ENCODE results near the gene DEFB126. TPM values are rescaled to one million over a fixed set of nuclear protein-coding genes. Genes with fewer than 3 reads are reported as not detected.

Gene DEFB126
- total and polyA plus RNA-seq, 2 of the 4 experiments (the other 2 are of a cell fraction): not detected

- H2AFZ ChIP-seq (replicated peaks; ENCODE audit: low read length, poor library complexity): no peak within 1 kb of the TSS
Measured at GRCh38 chr20:189611-190010, 47.2 kb downstream of the DEFB126 start, which contains the start of gene DEFB128. Gene DEFB128 (minus strand): TSS chr20:189711. CDS start chr20:189623, 88 bp downstream.

More at GRCh38 chr20:189611-190010, 47.2 kb downstream of the DEFB126 start, which contains the start of gene DEFB128:
- Histone ChIP-seq H2AK9ac (replicated peaks; ENCODE audit: low read depth, low read length, poor library complexity) (no peak within 1 kb of the TSS), H2BK20ac (ENCODE audit: low read depth, low read length) (no peak within 1 kb of the TSS), H3K4me1 (ENCODE audit: control insufficient read depth, insufficient read depth, low read length) (no peaks in the 10 kb centered on the region), H3K4me2 (ENCODE audit: low read depth, low read length) (no peak within 1 kb of the TSS), H4K8ac (ENCODE audit: low read depth in 2 of 2, low read length in 2 of 2) (no peak within 1 kb of the TSS), H3K14ac (replicated peaks; ENCODE audit: low read depth, low read length) (no peak within 1 kb of the TSS), H2BK15ac (ENCODE audit: low read depth, low read length) (no peak within 1 kb of the TSS), H2BK5ac (ENCODE audit: low read depth, low read length, poor library complexity, severe bottlenecking) (no peak within 1 kb of the TSS), H3K9me3 (ENCODE audit: control insufficient read depth, insufficient read depth, low read length) (no peaks in the 10 kb centered on the region), H3K27ac (ENCODE audit: insufficient read depth, low read length) (no peak within 1 kb of the TSS), H2AK5ac (ENCODE audit: low read depth, low read length) (no peak within 1 kb of the TSS), H3K36me3 (ENCODE audit: control insufficient read depth, insufficient read depth, low read length) (no peaks in the 10 kb centered on the region), H3K23ac (ENCODE audit: low read depth, low read length) (no peak within 1 kb of the TSS), H3K9ac (ENCODE audit: low read depth, low read length) (no peak within 1 kb of the TSS), H3K9me1 (ENCODE audit: insufficient read depth, low read length) (no peaks in the 10 kb centered on the region), H3K4ac (ENCODE audit: low read depth, low read length) (no peak within 1 kb of the TSS), H4K91ac (ENCODE audit: insufficient read depth, low read depth, low read length) (no peak within 1 kb of the TSS), H3K56ac (ENCODE audit: extremely low read depth, insufficient read depth, low read length) (no peak within 1 kb of the TSS), H3K79me1 (ENCODE audit: low read depth in 1 of 2, low read length in 2 of 2) (no peaks in the 10 kb centered on the region), H4K5ac (ENCODE audit: low read depth, low read length) (no peak within 1 kb of the TSS), H2BK120ac (ENCODE audit: low read depth, low read length) (no peak within 1 kb of the TSS), H3K4me3 (ENCODE audit: insufficient read depth, low read depth, low read length) (no peak within 1 kb of the TSS), H3K27me3 (ENCODE audit: control insufficient read depth, insufficient read depth, low read length) (no peaks in the 10 kb centered on the region; the same call in 1 of the 2 replicates), H4K20me1 (ENCODE audit: insufficient read depth, low read length) (no peaks in the 10 kb centered on the region), H3K18ac (ENCODE audit: low read depth, low read length) (no peak within 1 kb of the TSS)
- in situ Hi-C loops (cut with MboI; ENCODE audit: low sequenced_read_pairs) (no loop called here), intact Hi-C loops (cut with micrococcal nuclease) (no loop called here), dilution Hi-C loops (cut with HindIII; ENCODE audit: low sequenced_read_pairs, unreplicated experiment) (no loop called here)
- no peak for TF ChIP-seq RAD21 (IDR thresholded peaks at IDR 0.05; ENCODE audit: low read length)
- no peak for TF ChIP-seq ELK1 (IDR thresholded peaks at IDR 0.05; ENCODE audit: borderline replicate concordance, low read depth, low read length)
- no peak for TF ChIP-seq MXI1 (IDR thresholded peaks at IDR 0.05; ENCODE audit: borderline replicate concordance, low read depth, low read length)
- no peak for TF ChIP-seq NFE2L2 (IDR thresholded peaks at IDR 0.05; ENCODE audit: low read depth, low read length)
- no peak for TF ChIP-seq CHD1 (IDR thresholded peaks at IDR 0.05; ENCODE audit: low read depth, low read length)
- no peak for TF ChIP-seq MAZ (IDR thresholded peaks at IDR 0.05; ENCODE audit: borderline replicate concordance, low read depth, low read length)
- no peak for TF ChIP-seq CEBPB (IDR thresholded peaks at IDR 0.05; ENCODE audit: low read depth, low read length)
- no peak for TF ChIP-seq MAFK (IDR thresholded peaks at IDR 0.05; ENCODE audit: low read depth, low read length)
- no peak for TF ChIP-seq FOS (IDR thresholded peaks at IDR 0.05; ENCODE audit: low read depth, low read length)
- no peak for TF ChIP-seq SMC3 (IDR thresholded peaks at IDR 0.05; ENCODE audit: low read depth, low read length)
- no peak for TF ChIP-seq USF2 (IDR thresholded peaks at IDR 0.05; ENCODE audit: low read depth, low read length)
- TF ChIP-seq RCOR1 (IDR thresholded peaks at IDR 0.05; ENCODE audit: insufficient replicate concordance, low read length): no peak
- no peak for TF ChIP-seq POLR2A (IDR thresholded peaks at IDR 0.05; ENCODE audit: low read depth, low read length)
- WGBS, 2 experiments (ENCODE audit: extremely low coverage in 2 of 2, insufficient read length in 1 of 2): 46% methylated on average over 2 of the region's 7 CpGs; no CpG with 5 or more reads in 1 of the 2 experiments
- no TSS peak for BruUV-seq (replicated peaks)
- ATAC-seq (ENCODE audit: low read depth) (no peak), DNase-seq (no peak)
- CTCF ChIA-PET: no interaction called here
- POLR2A ChIA-PET (ENCODE audit: unreplicated experiment): no interaction called here
